Measurements from ENCODE around the gene SIGLEC6.

SIGLEC6 gene

GRCh38 chr19:51549533-51550324 lies 18.3 kb upstream of the SIGLEC6 start:
- peak overlapping the region in 1 of 21 experiments; percentile 52 for H3K27ac ChIP-seq
- H3K4me3 ChIP-seq, result no peak overlapping the region

DNA sequence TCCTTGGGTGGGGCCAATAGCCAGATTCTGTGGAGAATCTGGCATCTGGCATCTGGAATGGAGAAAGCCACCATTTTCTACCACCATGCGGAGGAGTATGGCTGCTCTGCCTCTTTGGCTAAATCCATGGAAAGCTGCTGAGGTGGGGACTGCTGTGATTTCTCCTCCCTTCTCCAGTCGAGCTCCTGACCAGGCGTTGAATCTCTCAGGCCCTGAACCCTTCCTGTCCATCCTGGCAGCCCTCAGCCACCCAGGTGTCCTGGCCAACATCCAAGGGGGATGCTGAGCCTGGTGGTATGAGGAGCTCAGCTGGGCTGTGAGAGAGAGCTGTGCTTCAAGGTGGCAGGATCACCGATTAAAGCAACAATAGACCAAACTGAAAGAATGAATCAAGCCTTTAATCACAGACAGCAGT lies 17.4 kb upstream of the SIGLEC6 start:
- Histone ChIP-seq H3K4me3 (no peak overlapping the region), H3K27ac (peak overlapping the region in 2 of 21 experiments; percentile 23 to 52)

- Histone ChIP-seq H3K27ac (peak overlapping the region in 2 of 21 experiments; percentile 23 to 52), H3K4me3 (no peak overlapping the region)
Observed at GRCh38 chr19:51548213-51548651, 16.8 kb upstream of the SIGLEC6 start.

DNA sequence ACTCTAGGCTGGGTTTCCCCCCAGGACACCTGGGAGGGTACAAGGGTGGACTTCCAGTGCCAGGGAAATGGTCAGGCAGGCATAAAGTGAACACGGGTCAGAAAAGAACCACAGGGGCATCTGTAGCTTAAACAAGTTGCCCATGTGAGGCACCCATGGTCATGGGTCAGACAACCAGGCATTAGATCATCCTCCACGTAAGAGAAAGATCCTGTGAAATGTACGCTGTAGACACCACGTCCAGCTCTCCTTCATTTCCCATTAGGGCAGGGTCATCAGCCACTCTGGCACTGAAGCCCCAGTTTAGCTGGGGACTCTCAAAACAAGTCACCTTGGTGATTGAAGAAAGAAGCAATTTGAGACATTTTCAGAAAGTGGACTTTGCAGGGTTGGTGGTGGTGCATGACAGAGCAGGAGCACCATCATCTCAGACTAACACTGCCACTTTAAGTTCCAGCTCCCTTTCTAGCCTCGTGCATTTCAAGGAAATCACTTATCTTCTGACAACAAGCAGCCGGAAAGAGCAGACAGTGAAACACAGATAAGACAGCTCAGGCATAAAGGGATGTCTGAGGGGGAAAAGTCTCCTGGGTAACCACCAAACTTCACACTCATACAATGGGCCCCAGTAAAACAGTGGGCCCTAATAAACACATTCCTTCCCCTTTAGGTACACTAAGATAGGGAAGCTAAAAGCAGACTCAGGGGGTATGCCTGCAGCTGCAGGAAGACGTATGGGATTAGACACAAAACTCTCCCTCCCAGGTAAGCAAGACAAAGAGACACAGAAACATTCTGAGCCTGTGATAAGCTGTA lies 16.1 kb upstream of the SIGLEC6 start:
- Histone ChIP-seq H3K4me3 (no peak overlapping the region), H3K27ac (peak overlapping the region in 1 of 21 experiments; percentile 23)

DNA sequence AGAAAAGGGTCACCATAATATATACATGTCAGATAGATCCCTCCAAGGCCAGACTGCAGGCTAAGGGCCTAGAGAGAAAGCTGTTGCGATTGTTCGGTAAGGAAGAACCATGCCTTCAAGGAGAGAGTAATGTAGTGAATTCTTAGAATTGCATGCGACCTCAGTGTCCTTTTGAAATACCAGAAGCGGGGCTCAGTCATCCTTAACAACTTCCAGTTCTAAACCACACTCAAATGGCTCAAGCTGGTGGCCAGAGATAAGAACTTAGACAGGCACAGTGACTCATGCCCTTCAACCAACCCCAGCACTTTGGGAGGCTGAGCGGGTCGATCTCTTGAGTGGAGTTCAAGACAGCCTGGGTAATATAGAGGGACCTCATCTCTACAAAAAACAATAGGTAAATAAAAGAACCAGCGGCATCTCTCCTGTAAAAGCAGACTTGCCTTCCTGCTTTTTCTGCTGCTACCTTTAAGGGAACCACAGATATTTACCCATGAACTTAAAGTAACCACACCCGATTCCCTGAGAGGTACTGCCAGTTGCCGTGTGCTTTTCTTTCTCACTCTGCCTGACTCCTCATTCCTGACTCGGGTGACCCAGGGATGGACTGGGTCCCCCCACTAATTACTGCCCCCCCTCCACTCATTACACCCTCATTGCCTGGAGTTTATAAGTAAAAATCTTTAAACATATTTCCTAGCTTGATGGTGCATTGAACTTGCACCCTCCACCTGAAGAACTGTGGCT lies 15.4 kb upstream of the SIGLEC6 start:
- no peak overlapping the region for H3K4me3 ChIP-seq
- no peak overlapping the region for H3K27ac ChIP-seq

DNA sequence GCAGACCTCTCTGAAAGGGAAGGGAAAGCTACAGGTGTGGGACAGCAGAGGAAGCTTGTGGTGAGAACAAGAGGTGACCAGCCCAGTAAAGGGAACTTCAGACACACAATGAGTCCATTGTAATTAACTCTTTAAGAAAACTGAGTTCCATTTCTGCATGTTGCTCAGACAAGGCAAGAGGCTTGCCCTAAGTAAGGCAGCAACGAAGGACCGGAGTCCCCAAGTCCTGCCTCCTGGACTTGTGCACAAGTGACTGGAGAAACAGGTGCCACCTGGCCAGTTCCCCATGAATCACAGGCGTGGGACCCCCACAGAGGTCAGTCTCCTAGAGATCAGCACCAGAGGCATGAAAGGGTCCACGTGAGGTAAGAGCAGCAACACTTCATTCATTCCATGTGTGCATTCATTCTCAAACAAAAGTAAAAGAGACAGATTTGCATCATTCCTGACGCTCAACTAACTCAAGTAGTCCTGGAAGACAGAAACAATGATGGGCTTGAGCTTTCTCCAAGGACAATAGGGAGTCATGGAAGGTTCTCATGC lies 14.7 kb upstream of the SIGLEC6 start:
- Histone ChIP-seq H3K4me3 (no peak overlapping the region), H3K27ac (no peak overlapping the region)

- Histone ChIP-seq H3K27ac (no peak overlapping the region), H3K4me3 (no peak overlapping the region)
Observed at GRCh38 chr19:51544038-51544437, 12.6 kb upstream of the SIGLEC6 start.

GRCh38 chr19:51542699-51543098 lies 11.2 kb upstream of the SIGLEC6 start:
- Histone ChIP-seq H3K4me3 (no peak overlapping the region), H3K27ac (no peak overlapping the region)

- H3K4me3 ChIP-seq, result no peak overlapping the region
- no peak overlapping the region for H3K27ac ChIP-seq
Observed at GRCh38 chr19:51541458-51542357, 10.2 kb upstream of the SIGLEC6 start.

DNA sequence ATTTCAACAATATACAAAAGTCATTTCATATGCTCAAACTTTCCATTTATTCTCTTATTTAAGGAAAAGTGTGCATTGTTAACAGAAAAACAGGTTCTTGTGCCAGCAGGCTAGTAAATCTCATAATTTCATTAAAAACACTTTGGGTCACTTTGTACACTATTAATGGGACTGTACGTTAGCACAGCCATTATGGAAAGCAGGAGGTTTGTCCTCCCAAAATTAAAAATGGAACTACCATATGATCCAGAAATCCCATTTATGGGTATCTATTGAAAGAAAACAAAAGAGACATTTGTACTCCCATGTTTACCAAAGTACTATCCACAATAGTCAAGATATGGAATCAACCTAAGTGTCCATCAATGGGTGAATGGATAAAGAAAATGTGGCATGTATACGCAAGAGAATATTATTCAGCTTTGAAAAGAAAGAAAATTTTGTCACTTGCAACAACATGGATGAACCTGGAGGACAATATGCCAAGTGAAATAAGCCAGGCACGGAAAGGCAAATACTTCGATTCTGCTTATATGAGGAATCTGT lies 8.4 kb upstream of the SIGLEC6 start:
- no peak overlapping the region for H3K27ac ChIP-seq
- no peak overlapping the region for H3K4me3 ChIP-seq

DNA sequence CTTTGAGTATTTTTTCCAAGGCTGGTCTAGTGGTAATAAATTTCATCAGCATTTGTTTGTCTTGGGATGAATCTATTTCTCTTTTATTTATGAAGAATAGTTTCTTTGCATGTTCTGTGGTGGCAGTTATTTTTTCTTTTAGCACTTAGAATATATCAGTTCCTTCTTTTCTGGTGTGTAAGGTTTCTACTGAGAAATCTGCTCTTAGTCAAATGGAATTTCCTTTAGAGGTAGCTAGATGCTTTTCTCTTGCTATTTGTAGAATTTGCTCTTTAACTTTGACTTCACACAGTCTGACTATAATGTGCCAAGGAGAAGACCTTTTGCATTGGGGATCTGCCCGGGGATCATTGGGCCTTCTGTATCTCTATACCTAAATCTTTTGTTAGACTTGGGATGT lies 4.1 kb upstream of the SIGLEC6 start:
- H3K4me3 ChIP-seq, result no peak overlapping the region
- no peak overlapping the region for H3K27ac ChIP-seq

DNA sequence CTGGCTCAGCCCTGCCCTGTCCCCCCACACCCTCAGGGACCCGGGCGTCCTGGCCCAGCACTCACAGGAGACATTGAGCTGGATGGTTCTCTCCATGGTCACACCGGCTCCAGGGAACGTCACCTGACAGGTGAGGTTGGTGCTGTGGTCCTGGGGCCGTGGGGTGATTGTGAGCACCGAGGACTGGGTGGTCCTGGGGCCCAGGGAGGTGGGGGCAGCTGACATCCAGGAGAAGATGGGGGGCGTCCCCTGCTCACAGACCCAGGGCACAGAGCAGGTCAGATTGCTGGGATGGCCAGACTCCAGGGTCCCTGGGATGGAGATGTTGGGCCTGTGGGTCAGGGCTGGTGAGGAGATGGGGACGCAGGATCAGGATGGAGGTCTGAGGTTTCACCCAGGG lies 854 bp downstream of the SIGLEC6 start:
- peak overlapping the region in 1 of 21 experiments; percentile 46 for H3K27ac ChIP-seq
- H3K4me3 ChIP-seq, result no peak overlapping the region

DNA sequence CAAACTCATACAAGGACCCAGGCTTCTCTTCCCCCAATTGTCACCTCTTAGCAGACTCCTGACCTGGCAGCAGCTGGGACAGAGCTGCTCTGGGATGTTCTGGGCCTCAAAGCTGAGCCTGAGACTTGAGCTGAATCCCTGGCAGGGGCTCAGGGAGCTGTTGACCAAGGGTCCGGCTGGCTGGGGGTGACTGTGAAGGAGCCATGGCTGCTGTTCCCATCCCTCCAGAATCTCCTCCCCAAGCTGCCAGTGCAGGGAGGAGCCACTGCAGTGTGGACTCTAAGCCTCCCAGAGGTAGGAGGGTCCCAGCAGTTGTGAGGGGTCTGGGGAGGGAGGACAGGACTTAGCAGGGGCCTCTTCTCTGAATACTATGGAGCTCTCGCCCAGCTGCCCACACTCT lies 2.2 kb downstream of the SIGLEC6 start:
- H3K4me3 ChIP-seq, result no peak overlapping the region
- no peak overlapping the region for H3K27ac ChIP-seq

DNA sequence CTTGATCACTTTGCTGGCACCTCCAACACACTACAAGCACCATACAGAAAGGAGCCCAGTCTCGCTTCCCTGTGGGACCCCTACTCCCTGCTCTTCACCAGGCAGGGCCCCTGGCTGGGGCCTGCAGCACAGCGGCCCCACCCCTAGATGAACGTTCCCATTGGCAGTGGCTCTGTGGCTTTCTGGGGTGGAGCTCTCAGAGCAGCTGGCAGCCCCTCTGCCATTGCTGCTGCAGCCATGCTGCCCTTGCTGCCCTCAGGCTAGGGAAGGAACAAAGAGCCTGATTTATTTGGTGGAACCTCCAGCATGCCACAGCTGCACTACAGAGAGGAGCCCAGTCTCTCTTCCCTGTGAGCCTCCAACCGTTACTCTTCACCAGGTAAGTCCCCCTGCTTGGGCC lies 5.8 kb downstream of the SIGLEC6 start:
- Histone ChIP-seq H3K4me3 (no peak overlapping the region), H3K27ac (no peak overlapping the region)

- Histone ChIP-seq H3K27ac (no peak overlapping the region), H3K4me3 (no peak overlapping the region)
Observed at GRCh38 chr19:51524666-51525264, 6.7 kb downstream of the SIGLEC6 start.

DNA sequence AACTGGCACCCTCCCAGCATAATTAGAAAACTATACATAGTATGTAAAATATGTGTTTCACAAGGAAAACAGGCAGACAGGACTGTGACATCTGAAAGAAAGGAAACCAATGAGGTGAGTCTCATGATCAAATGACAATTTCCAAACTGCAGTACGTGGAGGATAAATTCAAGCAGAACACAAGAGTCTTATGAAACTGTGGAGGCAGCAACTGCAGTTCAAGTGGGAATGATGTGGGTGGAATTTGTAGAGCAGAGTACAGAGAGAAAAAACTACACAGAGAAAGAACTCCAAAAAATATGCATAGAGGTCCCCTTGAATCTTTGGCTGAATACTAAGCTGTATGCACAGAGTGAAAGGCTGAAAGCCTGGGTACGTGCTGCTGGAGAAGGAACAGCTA lies 9.7 kb downstream of the SIGLEC6 start:
- Histone ChIP-seq H3K27ac (no peak overlapping the region), H3K4me3 (no peak overlapping the region)

GRCh38 chr19:51521357-51521756 lies 10.1 kb downstream of the SIGLEC6 start:
- no peak overlapping the region for H3K4me3 ChIP-seq

GRCh38 chr19:51520728-51521127 lies 10.7 kb downstream of the SIGLEC6 start:
- no peak overlapping the region for H3K27ac ChIP-seq
- no peak overlapping the region for H3K4me3 ChIP-seq

More at GRCh38 chr19:51521357-51521756, 10.1 kb downstream of the SIGLEC6 start:
- no peak overlapping the region for H3K27ac ChIP-seq

Data from skin epidermis (tissue), 12 donors.